Natural killer cell treated with Interleukin-12 subunit alpha and Interleukin-12 subunit beta and Interleukin-15 and Interleukin-18, amount 100 ng/mL, for 72 hours (primary cell): ENCODE measurements around the gene PHTF2. TPM values are rescaled to one million over a fixed set of nuclear protein-coding genes. Genes with fewer than 3 reads are reported as not detected.
"Not testable (repeated sequence)": the region's sequence is repeated elsewhere in the genome, so short reads cannot be mapped to it uniquely, and the experiment has no call there.

Source experiments
- ATAC-seq, 2 donors: fragments of 150-1000 bp; cut with Tn5 transposase in 1 of 2; sonication (Bioruptor Pico), chemical (Tn5 transposase) in 1 of 2; 2 replicates each; pipeline ENCODE4 v1.10.0; 2021
- DNase-seq: peaks from one replicate; pipeline ENCODE4 v3.0.0; 2022; ENCODE audit warnings: low spot score
- H3K27ac Mint-ChIP-seq, 2 donors: 1 replicate in 1 of 2; 2 replicates in 1 of 2; pipeline ENCODE4 v1.8.0; 2022; ENCODE audit warnings: mixed read lengths in 2 of 2, mild to moderate bottlenecking in 1 of 2, moderate library complexity in 1 of 2
- H3K27me3 Mint-ChIP-seq, 2 donors: 1 replicate in 1 of 2; 2 replicates in 1 of 2; pipeline ENCODE4 v1.8.0; 2022; ENCODE audit warnings: mixed read lengths in 2 of 2
- H3K36me3 Mint-ChIP-seq: one replicate; pipeline ENCODE4 v1.8.0; 2022; ENCODE audit warnings: mixed read lengths
- H3K4me1 Mint-ChIP-seq, 2 donors: 1 replicate in 1 of 2; 2 replicates in 1 of 2; pipeline ENCODE4 v1.8.0; 2022; ENCODE audit warnings: low read depth in 2 of 2, mixed read lengths in 2 of 2, mild to moderate bottlenecking in 1 of 2
- H3K4me3 Mint-ChIP-seq: one replicate; pipeline ENCODE4 v1.8.0; 2022; ENCODE audit warnings: mixed read lengths
- H3K9me3 Mint-ChIP-seq: 2 replicates; pipeline ENCODE4 v1.8.0; 2022; ENCODE audit warnings: mixed read lengths
- total RNA-seq, 2 donors: library from RNA; stranded (reverse); gene quantifications; one replicate each; pipeline ENCODE4 v1.2.3, GENCODE V29; 2022

Gene PHTF2
- total RNA-seq, 2 donors from 2014 or later: 21.8 to 33.7 TPM

DNA sequence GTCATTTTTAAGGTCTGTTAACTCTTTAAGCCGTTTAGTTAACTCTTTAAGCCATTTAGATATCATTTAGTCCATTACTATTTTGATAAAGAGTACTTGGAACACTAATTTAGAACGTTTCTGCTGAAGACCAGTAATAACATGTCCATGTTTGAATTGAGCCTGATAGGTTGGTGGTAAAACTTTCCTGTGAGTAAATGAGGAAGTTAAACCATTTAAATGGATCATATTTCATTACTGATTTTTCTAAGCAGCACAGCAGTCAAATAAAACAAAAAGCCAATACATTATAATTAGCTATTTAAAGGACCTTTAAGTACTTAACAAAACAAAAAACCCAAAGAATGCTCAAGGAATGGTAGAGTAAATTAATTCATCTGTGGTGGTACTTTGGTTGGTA is 29.4 kb downstream of the PHTF2 start:
- DNase-seq (no peak), ATAC-seq (no peak)
- no peak overlapping the region for H3K4me3 Mint-ChIP-seq
- H3K4me1 Mint-ChIP-seq: peaks cover 15 to 19% of the 10 kb centered on the region in 2 donors
- H3K9me3 Mint-ChIP-seq: peaks cover 6% of the 10 kb centered on the region
- peaks cover 13% of the 10 kb centered on the region for H3K36me3 Mint-ChIP-seq
- H3K27ac Mint-ChIP-seq: no peak overlapping the region
- H3K27me3 Mint-ChIP-seq: no peaks in the 10 kb centered on the region

DNA sequence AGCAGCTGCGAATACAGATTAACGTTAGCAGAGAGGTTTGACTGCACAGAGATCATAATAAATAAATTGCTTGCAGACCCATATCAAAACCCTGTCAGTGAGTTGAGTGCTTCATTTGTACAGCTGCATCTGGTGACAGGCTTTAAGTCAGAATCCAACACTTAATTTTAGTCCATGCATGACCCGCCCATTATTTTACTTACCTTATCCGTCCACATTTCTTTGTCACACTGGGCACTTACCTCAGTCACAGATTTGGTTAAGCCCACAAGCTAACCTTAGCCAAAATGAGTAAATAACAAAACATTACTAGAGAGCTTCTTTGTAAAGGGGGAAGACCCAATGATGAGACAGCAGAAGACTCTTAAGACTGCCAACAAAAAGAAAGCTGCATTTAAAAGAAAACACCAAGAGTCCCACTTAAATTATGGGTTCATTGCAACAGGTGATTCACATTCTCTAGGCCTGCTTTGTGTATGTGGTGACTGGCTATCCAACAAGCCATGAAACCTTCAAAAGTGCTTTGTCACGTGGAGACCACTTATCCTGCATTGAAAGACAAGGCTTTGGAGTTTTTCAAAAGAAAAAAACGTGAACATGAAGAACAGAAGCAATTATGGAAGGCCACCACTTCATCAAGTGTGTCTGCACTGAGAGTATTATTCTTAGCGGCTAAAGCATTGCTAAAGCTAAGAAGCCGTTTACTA is 32.2 kb downstream of the PHTF2 start:
- Mint-ChIP-seq H3K36me3 (peaks cover under 1% of the 10 kb centered on the region), H3K9me3 (peaks cover 1% of the 10 kb centered on the region), H3K4me3 (no peak overlapping the region), H3K27ac (no peak overlapping the region), H3K4me1 (peaks cover 10 to 22% of the 10 kb centered on the region in 2 donors), H3K27me3 (no peaks in the 10 kb centered on the region)
- ATAC-seq (no peak), DNase-seq (no peak)

DNA sequence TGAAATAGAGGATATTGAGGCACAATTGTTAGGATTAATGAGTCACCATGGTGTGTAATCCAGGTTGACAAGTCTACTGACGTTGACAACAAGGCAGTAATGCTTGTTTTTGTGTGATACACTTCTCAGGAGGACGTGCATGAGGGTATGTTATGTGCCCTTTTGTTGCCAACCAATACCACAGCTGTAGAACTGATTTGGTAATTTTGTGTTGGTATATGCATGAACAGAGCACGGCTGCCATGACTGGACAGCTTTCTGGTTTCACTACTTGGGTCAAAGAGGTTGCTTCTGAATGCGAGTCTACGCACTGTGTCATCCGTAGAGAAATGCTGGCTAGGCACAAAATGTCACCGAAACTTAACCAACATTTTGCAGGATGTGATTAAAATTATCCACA is 32.9 kb downstream of the PHTF2 start:
- Mint-ChIP-seq H3K27ac (no peak overlapping the region), H3K4me1 (peaks cover 11 to 20% of the 10 kb centered on the region in 2 donors), H3K9me3 (no peaks in the 10 kb centered on the region), H3K36me3 (no peaks in the 10 kb centered on the region), H3K27me3 (no peaks in the 10 kb centered on the region), H3K4me3 (no peak overlapping the region)
- ATAC-seq: no peak
- DNase-seq: no peak

DNA sequence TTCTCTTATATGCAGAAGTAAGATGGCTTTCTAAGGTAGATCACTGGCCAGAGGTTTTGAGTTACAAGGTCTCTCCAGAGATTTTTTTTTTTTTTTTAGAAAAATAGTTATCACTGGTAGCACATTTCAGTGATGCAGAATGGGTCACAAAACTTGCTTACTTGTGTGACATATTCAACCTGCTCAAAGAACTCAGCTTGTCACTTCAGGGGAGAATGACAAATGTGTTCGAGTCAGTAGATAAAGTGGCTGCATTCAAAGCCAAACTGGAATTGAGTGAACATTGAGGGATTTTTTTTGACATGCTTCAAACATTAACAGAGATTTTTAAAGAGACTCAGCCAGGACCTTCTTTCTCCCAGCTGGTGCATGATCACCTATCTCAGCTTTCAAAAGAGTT is 33.4 kb downstream of the PHTF2 start:
- H3K27me3 Mint-ChIP-seq: no peaks in the 10 kb centered on the region
- H3K4me3 Mint-ChIP-seq: no peak overlapping the region
- peaks cover 12 to 15% of the 10 kb centered on the region in 2 donors for H3K4me1 Mint-ChIP-seq
- no peak for DNase-seq
- no peaks in the 10 kb centered on the region for H3K36me3 Mint-ChIP-seq
- no peak for ATAC-seq
- no peak overlapping the region for H3K27ac Mint-ChIP-seq
- H3K9me3 Mint-ChIP-seq: no peaks in the 10 kb centered on the region

DNA sequence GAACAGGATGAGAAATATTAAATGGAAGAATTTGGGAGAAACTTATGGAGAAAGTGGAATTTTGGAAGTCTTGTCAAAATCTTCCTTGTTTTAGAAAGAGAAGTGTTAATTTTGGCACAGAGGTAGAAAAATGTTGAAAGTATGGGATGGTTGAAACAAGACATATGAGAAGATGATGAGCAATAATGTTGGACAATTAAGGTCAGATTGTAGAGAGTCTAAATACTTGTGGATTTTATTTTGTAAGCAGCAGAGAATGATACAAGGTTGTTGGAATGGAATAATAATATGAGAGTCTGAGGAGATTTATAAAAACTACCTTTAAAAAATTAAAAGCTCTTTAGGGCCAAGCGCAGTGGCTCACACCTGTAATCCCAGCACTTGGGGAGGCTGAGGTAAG is 34.6 kb downstream of the PHTF2 start:
- no peaks in the 10 kb centered on the region for H3K9me3 Mint-ChIP-seq
- H3K27me3 Mint-ChIP-seq: no peaks in the 10 kb centered on the region
- no peaks in the 10 kb centered on the region for H3K36me3 Mint-ChIP-seq
- DNase-seq: no peak
- peaks cover 12 to 14% of the 10 kb centered on the region in 2 donors for H3K4me1 Mint-ChIP-seq
- peak overlapping the region; percentile 6 for H3K4me3 Mint-ChIP-seq
- no peak overlapping the region for H3K27ac Mint-ChIP-seq
- no peak for ATAC-seq

DNA sequence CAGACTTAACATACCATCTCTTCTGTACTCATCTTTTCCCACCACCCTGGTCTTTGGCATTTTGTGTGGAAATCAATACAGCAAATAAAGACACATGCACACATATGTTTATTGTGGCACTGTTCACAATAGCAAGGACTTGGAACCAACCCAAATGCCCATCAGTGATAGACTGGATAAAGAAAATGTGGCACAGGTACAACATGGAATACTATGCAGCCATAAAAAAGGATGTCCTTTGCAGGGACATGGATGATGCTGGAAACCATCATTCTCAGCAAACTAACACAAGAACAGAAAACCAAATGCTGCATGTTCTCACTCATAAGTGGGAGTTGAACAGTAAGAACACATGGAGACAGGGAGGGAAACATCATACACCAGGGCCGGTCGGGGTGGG is 37.9 kb downstream of the PHTF2 start:
- not testable (repeated sequence) for DNase-seq, ATAC-seq, H3K27me3 Mint-ChIP-seq, H3K9me3 Mint-ChIP-seq, H3K36me3 Mint-ChIP-seq, H3K4me3 Mint-ChIP-seq, H3K27ac Mint-ChIP-seq
- H3K4me1 Mint-ChIP-seq: peaks cover 12 to 14% of the 10 kb centered on the region in 2 donors

DNA sequence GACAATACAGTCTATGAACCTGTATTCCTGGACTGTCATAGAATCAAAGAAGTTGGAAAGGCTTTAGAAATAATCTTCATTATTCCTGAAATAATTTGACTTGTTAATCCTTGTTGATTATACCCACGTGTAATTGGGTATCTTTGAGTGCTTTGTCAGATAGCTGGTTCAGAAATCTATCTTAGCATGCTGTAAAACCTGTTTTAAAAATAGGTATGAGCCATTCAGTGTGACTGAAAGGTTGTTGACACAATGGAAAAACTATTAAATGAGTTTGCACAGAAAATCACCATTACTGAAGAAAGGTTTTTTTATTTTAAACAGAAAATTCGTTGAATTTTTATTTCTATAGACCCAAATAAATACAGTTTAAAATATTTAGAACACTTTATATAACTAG is 38.7 kb downstream of the PHTF2 start:
- no peak overlapping the region for H3K27ac Mint-ChIP-seq
- H3K4me1 Mint-ChIP-seq: peaks cover 12 to 14% of the 10 kb centered on the region in 2 donors
- H3K27me3 Mint-ChIP-seq: no peaks in the 10 kb centered on the region
- ATAC-seq (no peak), DNase-seq (no peak)
- no peak overlapping the region for H3K4me3 Mint-ChIP-seq
- no peaks in the 10 kb centered on the region for H3K36me3 Mint-ChIP-seq
- no peaks in the 10 kb centered on the region for H3K9me3 Mint-ChIP-seq

DNA sequence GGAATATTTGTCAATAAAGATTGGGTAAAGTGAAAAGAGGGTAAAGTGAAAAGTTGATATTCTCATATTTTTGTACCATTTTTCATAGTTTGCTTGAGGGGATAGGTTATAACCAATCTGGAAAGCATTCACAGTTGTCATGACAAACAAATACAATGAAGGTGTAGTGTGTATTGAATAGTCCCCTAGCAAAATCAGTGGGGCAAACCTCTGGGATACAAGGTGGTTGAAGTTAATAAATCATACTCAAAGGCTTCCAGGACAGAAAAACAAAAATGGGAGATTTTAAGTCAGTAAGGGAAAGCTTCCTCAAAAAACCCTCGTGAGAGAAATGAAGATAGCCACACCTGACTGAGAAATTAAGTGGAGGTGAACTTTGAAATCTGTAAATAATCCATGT is 39.4 kb downstream of the PHTF2 start:
- Mint-ChIP-seq H3K9me3 (no peaks in the 10 kb centered on the region), H3K4me1 (peaks cover 10 to 12% of the 10 kb centered on the region in 2 donors), H3K36me3 (no peaks in the 10 kb centered on the region), H3K27me3 (no peaks in the 10 kb centered on the region), H3K27ac (no peak overlapping the region), H3K4me3 (no peak overlapping the region)
- ATAC-seq (no peak), DNase-seq (no peak)

DNA sequence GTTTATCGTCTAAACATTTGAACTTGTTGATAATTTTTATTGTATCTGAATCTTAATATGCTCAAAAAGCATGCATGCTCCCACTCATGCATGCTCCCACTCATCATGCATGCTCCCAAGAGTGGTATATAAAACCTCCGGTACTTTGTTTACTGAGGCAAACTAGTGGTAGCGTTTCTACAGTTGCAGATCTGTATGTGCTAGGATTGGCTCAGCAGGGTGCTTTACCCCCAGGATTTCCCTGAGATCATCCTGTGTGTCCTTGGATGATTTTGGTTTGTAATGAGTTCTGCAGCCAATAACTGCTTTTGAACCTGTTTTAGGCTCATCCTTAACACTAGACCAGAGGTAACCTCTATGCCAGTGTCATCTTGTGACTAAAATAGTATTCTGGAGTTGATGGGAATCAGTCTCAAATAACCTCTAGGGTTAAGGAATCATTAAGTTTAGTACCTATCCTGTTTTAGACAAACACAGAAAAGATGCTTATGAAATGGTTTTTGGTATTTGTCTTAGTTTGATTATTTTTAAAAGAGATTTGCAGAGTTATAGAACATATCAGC is 40.4 kb downstream of the PHTF2 start:
- DNase-seq (no peak), ATAC-seq (no peak)
- Mint-ChIP-seq H3K4me1 (peaks cover 7 to 8% of the 10 kb centered on the region in 2 donors), H3K4me3 (no peak overlapping the region), H3K27me3 (no peaks in the 10 kb centered on the region), H3K9me3 (no peaks in the 10 kb centered on the region), H3K36me3 (no peaks in the 10 kb centered on the region), H3K27ac (no peak overlapping the region)

DNA sequence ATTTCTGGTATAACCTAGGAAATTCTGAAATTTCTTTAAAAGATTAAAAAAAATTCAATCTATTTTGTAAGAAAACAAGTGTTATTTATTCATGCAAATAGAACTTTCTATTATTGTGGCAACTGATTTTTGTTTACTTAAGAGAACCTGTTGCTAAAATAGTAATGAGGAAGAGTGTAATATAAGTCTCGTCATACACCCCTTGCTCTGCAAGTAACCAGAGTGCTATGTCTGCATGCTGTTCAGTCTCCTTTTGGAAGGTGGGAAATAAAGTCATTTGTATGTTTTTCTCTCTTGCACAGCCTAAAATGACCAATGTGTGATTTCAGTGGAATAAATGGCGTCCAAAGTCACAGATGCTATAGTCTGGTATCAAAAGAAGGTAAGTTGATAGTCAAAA is 41.3 kb downstream of the PHTF2 start:
- H3K4me3 Mint-ChIP-seq: no peak overlapping the region
- H3K27me3 Mint-ChIP-seq: no peaks in the 10 kb centered on the region
- H3K27ac Mint-ChIP-seq: no peak overlapping the region
- H3K4me1 Mint-ChIP-seq: peaks cover under 1 to 5% of the 10 kb centered on the region in 2 donors
- no peaks in the 10 kb centered on the region for H3K36me3 Mint-ChIP-seq
- no peaks in the 10 kb centered on the region for H3K9me3 Mint-ChIP-seq
- DNase-seq (no peak), ATAC-seq (no peak)

DNA sequence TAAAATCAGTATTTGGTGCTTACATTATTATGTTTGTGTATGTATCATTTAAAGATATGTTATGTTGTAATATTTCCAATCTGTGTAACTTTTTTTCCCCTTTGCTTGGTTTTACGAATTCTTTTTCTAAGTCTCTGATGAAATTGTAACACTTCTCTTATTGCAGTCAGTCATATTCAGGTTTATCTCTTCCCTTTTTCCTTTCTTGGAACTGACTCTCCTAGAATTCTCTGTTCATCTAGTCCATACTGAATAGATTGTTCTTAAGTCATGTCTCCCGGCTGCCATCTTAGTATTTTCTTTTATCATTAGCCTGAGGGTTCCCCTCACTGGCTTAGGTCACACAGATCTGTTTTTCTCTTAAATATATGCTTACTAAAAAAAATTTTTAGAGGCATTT is 44.6 kb downstream of the PHTF2 start:
- Mint-ChIP-seq H3K9me3 (no peaks in the 10 kb centered on the region), H3K27ac (no peak overlapping the region), H3K4me1 (peaks cover 0 to 8% of the 10 kb centered on the region in 2 donors), H3K4me3 (no peak overlapping the region), H3K36me3 (no peaks in the 10 kb centered on the region), H3K27me3 (no peaks in the 10 kb centered on the region)
- no peak for DNase-seq
- ATAC-seq: no peak

DNA sequence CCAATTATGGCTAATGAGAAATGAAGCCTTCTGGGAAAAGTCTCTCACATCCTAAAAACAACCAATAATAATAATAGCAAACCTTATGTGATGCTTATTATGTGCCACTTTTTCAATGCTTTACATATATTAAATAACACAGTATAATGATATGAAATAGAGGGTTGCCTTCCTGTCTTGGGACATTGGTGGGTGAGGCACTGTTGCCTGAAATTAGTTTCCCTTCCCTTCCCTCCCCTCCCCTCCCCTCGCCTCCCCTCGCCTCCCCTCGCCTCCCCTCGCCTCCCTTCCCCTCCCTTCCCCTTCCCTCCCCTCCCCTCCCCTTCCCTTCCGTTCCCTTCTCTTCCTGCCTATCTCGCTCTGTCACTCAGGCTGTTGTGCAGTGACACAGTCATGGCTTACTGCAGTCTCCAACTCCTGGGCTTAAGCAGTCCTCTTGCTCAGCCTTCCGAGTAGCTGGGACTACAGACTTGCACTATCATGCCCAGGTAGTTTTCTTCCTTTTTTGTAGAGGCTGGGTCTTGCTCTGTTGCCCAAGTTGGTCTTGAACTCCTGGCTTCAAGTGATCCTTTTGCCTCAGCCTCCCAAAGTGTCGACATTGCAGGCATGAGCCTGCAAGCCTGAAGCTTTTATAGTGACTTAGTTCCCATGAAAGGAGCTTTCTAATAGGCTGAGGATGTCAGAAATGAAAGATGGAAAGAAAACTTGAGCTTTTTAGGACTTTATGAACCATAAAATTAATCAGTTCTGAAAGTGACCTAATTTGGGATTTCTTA is 47.9 kb downstream of the PHTF2 start:
- no peak overlapping the region for H3K4me3 Mint-ChIP-seq
- DNase-seq (no peak), ATAC-seq (no peak)
- H3K27ac Mint-ChIP-seq: no peak overlapping the region
- no peaks in the 10 kb centered on the region for H3K36me3 Mint-ChIP-seq
- no peaks in the 10 kb centered on the region for H3K27me3 Mint-ChIP-seq
- H3K4me1 Mint-ChIP-seq: peaks cover 2 to 13% of the 10 kb centered on the region in 2 donors
- H3K9me3 Mint-ChIP-seq: no peaks in the 10 kb centered on the region

DNA sequence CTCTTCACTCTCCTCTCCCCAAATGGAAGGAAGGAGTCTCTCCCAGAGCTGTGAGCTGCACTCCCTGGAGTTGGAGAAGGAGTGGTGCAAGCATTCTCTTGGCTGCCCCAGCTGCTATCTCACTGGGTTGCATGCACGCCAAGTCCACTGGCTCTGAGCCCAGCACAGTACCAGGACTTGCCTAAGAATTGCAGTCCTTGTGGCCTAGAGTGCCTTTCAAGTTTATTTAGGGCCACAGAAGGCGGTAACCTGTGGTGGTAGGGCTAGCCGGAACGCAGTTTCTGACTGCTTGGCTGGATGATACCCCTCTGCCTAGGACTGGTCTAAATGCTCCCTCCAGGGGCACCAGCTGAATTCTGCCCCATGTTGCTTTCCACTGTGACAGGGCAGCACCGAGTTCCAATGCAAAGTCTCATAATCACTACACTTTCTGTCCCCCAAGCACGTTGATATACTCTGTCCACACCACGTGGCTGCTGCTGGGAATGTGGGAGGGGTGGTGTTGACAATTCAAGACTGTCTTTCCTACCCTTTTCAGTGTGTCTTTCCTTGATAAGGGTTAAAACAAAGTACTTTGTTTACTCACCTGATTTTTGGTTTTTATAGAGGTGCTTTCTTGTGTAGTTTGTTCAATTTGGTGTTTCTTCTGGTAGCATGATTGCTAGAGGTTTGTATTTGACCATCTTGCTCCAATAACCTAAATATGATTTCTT is 57.0 kb downstream of the PHTF2 start:
- Mint-ChIP-seq H3K27me3 (no peaks in the 10 kb centered on the region), H3K27ac (no peak overlapping the region), H3K4me1 (peaks cover 22 to 26% of the 10 kb centered on the region in 2 donors), H3K36me3 (no peaks in the 10 kb centered on the region), H3K9me3 (no peaks in the 10 kb centered on the region), H3K4me3 (no peak overlapping the region)
- DNase-seq (no peak), ATAC-seq (no peak)

DNA sequence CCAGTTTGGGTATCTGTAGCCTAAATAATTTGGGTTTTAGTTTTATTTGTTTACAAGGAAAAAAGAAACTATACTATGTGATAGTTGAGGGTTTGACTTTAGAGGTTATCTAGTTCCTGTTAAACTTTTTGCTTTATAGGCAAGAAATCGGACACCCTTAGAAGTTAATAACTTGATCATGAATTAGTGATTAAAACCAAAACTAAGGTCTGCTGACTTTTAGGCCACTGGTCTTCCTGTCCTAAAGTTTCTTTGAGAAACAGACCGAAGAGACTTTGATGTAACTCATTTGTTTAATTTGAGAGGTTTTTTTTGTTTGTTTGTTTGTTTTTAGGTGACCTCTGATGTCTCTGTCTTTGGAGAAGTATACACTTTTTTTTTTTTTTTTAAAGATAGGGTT is 59.7 kb downstream of the PHTF2 start:
- Mint-ChIP-seq H3K27ac (peak overlapping the region in 1 of 2 donors; percentile 6), H3K4me1 (peaks cover 17% of the 10 kb centered on the region in 2 donors), H3K4me3 (no peak overlapping the region), H3K9me3 (no peaks in the 10 kb centered on the region), H3K27me3 (no peaks in the 10 kb centered on the region), H3K36me3 (no peaks in the 10 kb centered on the region)
- ATAC-seq (no peak), DNase-seq (no peak)
